Heart left ventricle (tissue), 16 donors: ENCODE measurements around the gene UGT3A2. TPM values are rescaled to one million over a fixed set of nuclear protein-coding genes. Genes with fewer than 3 reads are reported as not detected.

ENCODE experiments used
- ATAC-seq, 4 donors: fragments of 200-7000 bp; cut with Tn5 transposase; one replicate each; pipeline ENCODE4 v1.9.1; 2020 to 2022; ENCODE audit warnings: moderate library complexity in 4 of 4, mild to moderate bottlenecking in 3 of 4, moderate number of reproducible peaks in 1 of 4
- DNase-seq, 5 donors: peaks; one replicate each; pipeline ENCODE4 v3.0.0-alpha.2; 2020
- H3K27ac ChIP-seq, 12 donors: fragments of 200-600 bp; sonication (generic) in 4 of 12; one replicate each; pipeline versions ENCODE4 v1.5.0 to v1.8.0; 2016 to 2022; ENCODE audit warnings: mild to moderate bottlenecking in 2 of 12
- H3K27me3 ChIP-seq, 9 donors: fragments of 200-600 bp; sonication (generic) in 2 of 9; one replicate each; pipeline versions ENCODE4 v1.5.1 to v1.8.0; 2016 to 2022; ENCODE audit warnings: mild to moderate bottlenecking in 3 of 9
- H3K36me3 ChIP-seq, 9 donors: fragments of 200-600 bp; sonication (generic) in 2 of 9; one replicate each; pipeline versions ENCODE4 v1.5.0 to v1.8.0; 2018 to 2022; ENCODE audit warnings: mild to moderate bottlenecking in 2 of 9
- H3K4me1 ChIP-seq, 12 donors: fragments of 200-600 bp; sonication (generic) in 4 of 12; one replicate each; pipeline versions ENCODE4 v1.5.0 to v1.8.0; 2016 to 2022; ENCODE audit warnings: mild to moderate bottlenecking in 3 of 12
- H3K4me3 ChIP-seq, 12 donors: fragments of 200-600 bp; sonication (generic) in 4 of 12; one replicate each; pipeline versions ENCODE4 v1.5.0 to v1.8.0; 2017 to 2022; ENCODE audit warnings: mild to moderate bottlenecking in 9 of 12, moderate library complexity in 4 of 12
- H3K9me3 ChIP-seq, 12 donors: fragments of 200-600 bp; sonication (generic) in 4 of 12; one replicate each; pipeline versions ENCODE4 v1.5.0 to v1.8.0; 2016 to 2022; ENCODE audit warnings: mild to moderate bottlenecking in 1 of 12
- CTCF ChIP-seq, 12 donors: fragments of 200-600 bp; sonication (generic) in 4 of 12; IDR thresholded peaks; one replicate each; pipeline versions ENCODE4 v1.5.0 to v1.8.0; 2018 to 2022; ENCODE audit warnings: antibody characterized with exemption in 12 of 12, mild to moderate bottlenecking in 5 of 12
- POLR2A ChIP-seq, 2 donors: fragments of 450-650 bp; IDR thresholded peaks; one replicate each; pipeline ENCODE4 v1.6.1; 2017; ENCODE audit warnings: antibody characterized with exemption in 2 of 2, mild to moderate bottlenecking in 2 of 2, moderate library complexity in 2 of 2
- WGBS, 4 donors: extraction: QIAGEN DNeasy Blood & Tissue Kit in 2 of 4; methylation state at CpG; one replicate each; pipeline versions ENCODE4 v1.1.5 to v1.1.7; 2013 to 2018; 5-methylcytosine and 5-hydroxymethylcytosine counted together
- intact Hi-C, 10 donors: fragments of 100-400 bp; cut with DNase I; formaldehyde crosslinking; loops; one replicate each; pipeline versions ENCODE4 v1.11.1 to v1.14.2; 2022
- polyA plus RNA-seq, 2 donors: library from polyadenylated mRNA; stranded (reverse); fragments of 200-250 nt; gene quantifications; one replicate each; pipeline ENCODE4 v1.2.3, GENCODE V29; 2013
- total RNA-seq, 9 donors: library from RNA; depleted of rRNA in 2 of 9; stranded (reverse); fragments of >200 nt in 2 of 9; fragmentation: NEBNext Ultra II Directional in 3 of 9; extraction: Animal tissue kit (Norgen Biotek cat#: 25700) in 3 of 9; gene quantifications; one replicate each; pipeline versions ENCODE4 v1.1.0 to v1.2.4, GENCODE V29; 2016 to 2023
- donor health status: ischemic (EF 13 %, LVEDD 7.1; RV severe dilation, severe dysfunction).
- donor health status: healthy with polysubstance abuse.
- donor health status: DM: no; HTN: yes; CAD: no.
- donor health status: DM: no; HTN: no; CAD: no.
- donor health status: ischemic (EF 25% LVEDD 6.9; RV normal size, moderate dysfunction).
- donor health status: ischemic (EF 25% LVEDD 5.7; RV mildly dilated, moderate dysfunction).
- donor health status: healthy.
- donor health status: DM: yes; HTN: yes; CAD: no.
- donor health status: ischemic (EF 35%, LVEDD 5.7; RV mildly dilated, moderate dysfunction).
- donor health status: nonischemic (EF 11% LVEDD 7.7; RV severe dilation, severe dysfunction).
- donor health status: DM: yes; HTN: yes; CAD: no.
- donor health status: PGD.
- donor health status: ischemic (EF 29% LVEDD 5.4; RV normal size, mild dysfunction).
- donor health status: nonischemic (EF 23%, LVEDD 6.1; RV moderate dilation, normal function).

Gene UGT3A2
- total and polyA plus RNA-seq, 11 donors, result 0.32 TPM; not detected in 10

- TF ChIP-seq POLR2A (IDR thresholded peaks at IDR 0.05) (no peak), CTCF (IDR thresholded peaks at IDR 0.05) (no peak)
- Histone ChIP-seq H3K4me1 (no peaks in the 10 kb centered on the region), H3K27ac (no peak overlapping the region), H3K4me3 (no peak overlapping the region), H3K36me3 (no peaks in the 10 kb centered on the region), H3K27me3 (no peaks in the 10 kb centered on the region), H3K9me3 (peaks cover 0 to 9% (median 0%) of the 10 kb centered on the region in 12 donors)
- intact Hi-C loops, result no loop called here
- DNase-seq, result no peak
- no peak for ATAC-seq
Measured at GRCh38 chr5:36007366-36007765, 59.3 kb downstream of the UGT3A2 start.

DNA sequence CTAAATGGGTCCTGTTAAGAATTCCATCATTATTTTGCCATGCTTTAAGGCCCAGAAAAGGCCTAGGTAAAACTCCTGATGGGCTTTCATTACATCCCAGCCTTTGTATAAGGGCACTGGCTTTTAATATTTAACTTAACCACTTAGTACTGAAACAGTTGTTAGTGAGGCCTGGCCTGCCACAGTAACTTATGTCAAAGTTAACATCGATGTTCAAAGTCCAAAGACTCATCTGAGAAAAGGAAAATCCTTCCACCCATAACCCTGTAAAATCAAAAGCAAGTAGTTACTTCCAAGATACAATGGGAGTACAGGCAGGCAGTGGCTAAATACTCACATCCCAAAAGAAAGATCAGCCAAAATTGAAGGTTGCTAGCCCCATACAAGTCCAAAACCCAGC is 60.5 kb downstream of the UGT3A2 start:
- 65 to 81% (median 70%) methylated on average over 1 of the region's 1 CpG for WGBS, 4 donors
- H3K9me3 ChIP-seq, result peaks cover 0 to 9% (median 0%) of the 10 kb centered on the region in 12 donors
- no peaks in the 10 kb centered on the region for H3K4me1 ChIP-seq
- TF ChIP-seq POLR2A (IDR thresholded peaks at IDR 0.05) (no peak), CTCF (IDR thresholded peaks at IDR 0.05) (no peak)
- no peak overlapping the region for H3K27ac ChIP-seq
- H3K4me3 ChIP-seq, result no peak overlapping the region
- intact Hi-C loops, result no loop called here
- DNase-seq (no peak), ATAC-seq (no peak)
- H3K27me3 ChIP-seq, result no peaks in the 10 kb centered on the region
- H3K36me3 ChIP-seq, result no peaks in the 10 kb centered on the region

- 75 to 81% (median 80%) methylated on average over 3 of the region's 3 CpGs for WGBS, 4 donors
- Histone ChIP-seq H3K4me3 (no peak overlapping the region), H3K4me1 (no peaks in the 10 kb centered on the region), H3K9me3 (no peaks in the 10 kb centered on the region), H3K36me3 (no peaks in the 10 kb centered on the region), H3K27me3 (no peaks in the 10 kb centered on the region), H3K27ac (no peak overlapping the region)
- TF ChIP-seq CTCF (IDR thresholded peaks at IDR 0.05) (no peak), POLR2A (IDR thresholded peaks at IDR 0.05) (no peak)
- ATAC-seq, result no peak
- intact Hi-C loops, result no loop called here
- DNase-seq, result no peak
Measured at GRCh38 chr5:36001032-36001431, 65.7 kb downstream of the UGT3A2 start.

DNA sequence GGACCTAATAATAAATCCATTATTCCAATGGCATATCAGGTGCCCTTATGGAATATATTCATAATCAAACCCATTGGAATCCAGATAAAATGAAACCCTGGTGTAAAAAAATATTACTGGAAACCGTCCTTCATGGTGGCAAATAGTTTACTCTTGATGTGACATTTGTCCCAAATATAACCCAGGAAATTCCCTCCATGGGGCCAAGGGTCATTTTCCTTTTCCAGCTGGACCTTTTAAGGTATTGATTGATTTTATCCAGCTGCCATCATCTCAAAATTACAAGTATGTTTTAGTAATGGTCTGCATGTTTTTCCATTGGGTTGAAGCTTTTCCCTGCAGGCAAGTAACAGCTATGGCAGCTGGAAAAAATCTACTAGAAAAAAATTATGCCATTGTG is 67.1 kb downstream of the UGT3A2 start:
- DNase-seq, result no peak
- Histone ChIP-seq H3K27me3 (peaks cover 0 to 4% (median 0%) of the 10 kb centered on the region in 9 donors), H3K4me1 (no peaks in the 10 kb centered on the region), H3K36me3 (no peaks in the 10 kb centered on the region), H3K27ac (no peak overlapping the region), H3K4me3 (no peak overlapping the region), H3K9me3 (no peaks in the 10 kb centered on the region)
- ATAC-seq, result no peak
- WGBS, 4 donors, result 57 to 69% (median 63%) methylated on average over 1 of the region's 1 CpG
- intact Hi-C loops, result no loop called here
- TF ChIP-seq CTCF (IDR thresholded peaks at IDR 0.05) (no peak), POLR2A (IDR thresholded peaks at IDR 0.05) (no peak)
